HL-60 (cell line): Measurements from ENCODE around the gene DDRGK1.

Experiments
- DNase-seq, 2 experiments: peaks; one replicate each; pipeline ENCODE4 v3.0.0-alpha.2; 2010 to 2020; ENCODE audit warnings: low read depth in 1 of 2, low spot score in 1 of 2
- H3K27ac ChIP-seq: fragments of 250-450 bp; sonication (Bioruptor Pico); replicated peaks from 2 replicates; pipeline ENCODE4 v1.5.1; 2020; ENCODE audit warnings: mild to moderate bottlenecking, moderate library complexity
- H3K27me3 ChIP-seq: fragments of 250-450 bp; sonication (Bioruptor Pico); 2 replicates; pipeline ENCODE4 v1.5.1; 2021; ENCODE audit warnings: mild to moderate bottlenecking, moderate library complexity; ENCODE audit not compliant: insufficient read depth, poor library complexity, severe bottlenecking
- H3K4me3 ChIP-seq: replicated peaks from 2 replicates; pipeline ENCODE4 v1.5.1; 2011; ENCODE audit warnings: mild to moderate bottlenecking, control low read depth, low read length; ENCODE audit not compliant: insufficient read depth
- CTCF ChIP-seq: IDR thresholded peaks from one replicate; pipeline ENCODE4 v1.5.1; 2011; ENCODE audit warnings: low read length, control low read depth, inconsistent platforms; ENCODE audit not compliant: insufficient read depth
- GABPA ChIP-seq: IDR thresholded peaks from 2 replicates; pipeline ENCODE4 v1.6.1; 2012; ENCODE audit warnings: low read depth
- POLR2AphosphoS5 ChIP-seq: IDR thresholded peaks from 2 replicates; pipeline ENCODE4 v1.6.1; 2012; ENCODE audit warnings: low read depth
- REST ChIP-seq: IDR thresholded peaks from 2 replicates; pipeline ENCODE4 v1.6.1; 2012; ENCODE audit warnings: low read depth; ENCODE audit not compliant: insufficient replicate concordance
- SPI1 ChIP-seq: IDR thresholded peaks from 2 replicates; pipeline ENCODE4 v1.6.1; 2012; ENCODE audit warnings: low read depth, mild to moderate bottlenecking, borderline replicate concordance

Gene DDRGK1

GRCh38 chr20:3242172-3242692, 37.8 kb upstream of the DDRGK1 start:
- DNase-seq: no peak
- Histone ChIP-seq H3K4me3 (no peak overlapping the region), H3K27ac (no peak overlapping the region), H3K27me3 (peaks cover 44% of the 10 kb centered on the region)
- no peak for TF ChIP-seq CTCF
- no peak for TF ChIP-seq GABPA
- no peak for TF ChIP-seq SPI1
- TF ChIP-seq POLR2AphosphoS5: no peak
- no peak for TF ChIP-seq REST

GRCh38 chr20:3240776-3241363, 36.4 kb upstream of the DDRGK1 start:
- no peak for DNase-seq
- H3K4me3 ChIP-seq: no peak overlapping the region
- peaks cover 52% of the 10 kb centered on the region for H3K27me3 ChIP-seq
- TF ChIP-seq CTCF: no peak
- H3K27ac ChIP-seq: no peak overlapping the region

- no peak for DNase-seq
- H3K27ac ChIP-seq: no peak overlapping the region
- H3K4me3 ChIP-seq: peak overlapping the region; percentile 77
- peaks cover 55% of the 10 kb centered on the region for H3K27me3 ChIP-seq
- no peak for TF ChIP-seq SPI1
- TF ChIP-seq POLR2AphosphoS5: no peak
- TF ChIP-seq GABPA: no peak
- TF ChIP-seq REST: no peak
- TF ChIP-seq CTCF: no peak
Measured at GRCh38 chr20:3239867-3240775, 35.6 kb upstream of the DDRGK1 start.
